HG03025 (cell line): ENCODE results near the gene CCDC60.
"Not testable (repeated sequence)": the region's sequence is repeated elsewhere in the genome, so short reads cannot be mapped to it uniquely, and the experiment has no call there.

ENCODE experiments used
- ATAC-seq: cut with Tn5 transposase; IDR thresholded peaks from one replicate; pipeline ENCODE4 v1.9.1; 2021; ENCODE audit warnings: mild to moderate bottlenecking, moderate library complexity; ENCODE audit not compliant: unreplicated experiment, low FRiP score

Gene CCDC60

DNA sequence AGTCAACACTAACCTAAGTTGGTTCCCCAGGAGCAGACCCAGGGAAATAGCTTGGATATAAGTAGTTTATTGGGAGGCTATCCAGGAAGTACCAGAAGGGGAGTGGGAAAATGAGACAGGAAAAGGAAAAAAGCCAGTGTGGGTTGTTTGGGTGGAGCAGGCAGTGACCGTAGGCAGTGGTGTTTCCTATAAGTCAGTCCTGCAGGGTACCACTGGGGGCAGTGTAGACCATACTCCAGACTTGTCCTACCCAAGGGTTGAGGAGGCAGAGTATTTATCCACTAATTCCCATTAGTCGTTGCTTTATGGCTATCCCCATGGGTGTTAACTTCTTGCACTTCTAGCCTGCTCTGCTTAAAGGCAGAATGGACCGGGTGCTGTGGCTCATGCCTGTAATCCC lies 6.4 kb upstream of the CCDC60 start:
- no peak for ATAC-seq

DNA sequence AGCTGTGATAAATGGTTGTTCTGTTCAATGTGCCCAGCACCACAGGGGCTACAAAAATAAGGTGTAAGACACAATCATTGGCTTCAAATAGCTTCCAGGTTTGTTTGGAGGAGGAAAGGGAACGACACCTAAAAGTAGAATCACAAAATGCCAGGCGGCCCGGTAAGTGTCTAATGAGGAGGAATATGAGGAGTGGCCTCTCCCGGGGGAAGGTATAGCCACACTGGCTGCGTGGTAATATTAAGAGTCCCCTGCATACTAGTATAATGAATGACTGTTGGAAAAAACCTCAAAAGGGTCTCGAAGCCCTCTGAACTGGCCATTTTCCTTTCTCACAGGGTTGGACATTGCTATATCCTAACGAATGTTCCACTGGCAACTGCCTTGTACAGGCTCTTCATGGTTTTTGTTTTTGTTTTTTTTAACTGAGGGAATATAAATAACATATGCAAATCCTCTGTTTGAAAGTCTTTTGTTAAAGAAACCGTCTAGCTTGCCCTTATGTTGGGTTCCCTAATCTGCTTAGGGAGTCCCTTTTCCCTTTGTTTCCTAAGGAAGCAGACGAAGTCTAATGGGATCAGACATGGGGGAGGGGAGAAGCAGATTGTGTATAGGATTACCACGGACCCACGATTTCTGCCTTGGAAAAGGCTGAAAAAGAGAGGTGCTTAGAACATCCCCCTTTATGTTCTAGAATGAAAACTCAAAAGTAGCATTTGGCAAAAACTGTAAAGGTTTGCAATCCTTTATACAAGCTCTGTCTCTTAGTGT lies 4.2 kb downstream of the CCDC60 start:
- no peak for ATAC-seq

DNA sequence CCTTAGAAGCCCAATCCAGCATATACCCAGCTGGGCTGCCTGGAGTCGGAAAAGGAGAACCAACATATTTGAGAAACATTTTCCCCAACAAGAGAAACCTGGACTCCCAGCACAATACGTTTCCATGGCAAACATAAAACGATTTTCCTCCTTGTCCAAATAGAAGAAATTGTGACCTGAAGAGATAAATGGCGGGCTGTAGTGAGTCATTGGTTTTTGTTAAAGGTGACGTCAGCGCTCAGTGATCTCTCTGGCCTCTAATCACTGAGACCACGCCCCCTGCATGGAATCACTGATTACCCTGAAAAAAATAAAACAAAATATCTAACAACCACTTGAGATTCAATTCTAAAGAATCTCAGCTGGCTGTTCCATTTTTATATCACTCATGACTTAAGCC lies 6.0 kb downstream of the CCDC60 start:
- ATAC-seq, result no peak

DNA sequence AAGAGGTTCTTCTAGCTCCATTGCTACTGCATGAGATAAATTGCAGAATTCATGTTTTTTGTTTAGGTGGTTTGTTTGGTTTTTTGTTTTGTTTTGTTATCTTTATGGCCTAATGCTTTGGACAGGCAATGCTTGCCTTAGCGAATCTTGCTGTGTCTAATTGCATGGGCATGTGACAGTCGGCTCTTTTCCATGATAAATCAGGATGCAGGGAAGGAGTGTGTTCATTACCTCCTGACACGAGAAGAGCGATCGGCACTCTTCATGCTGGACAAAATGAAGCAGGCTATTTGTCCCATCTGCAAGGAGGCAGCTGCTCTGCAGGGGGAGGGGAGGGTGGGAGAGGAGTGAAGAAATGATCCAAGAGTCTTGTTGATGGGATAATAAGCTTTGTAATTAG lies 6.5 kb downstream of the CCDC60 start:
- no peak for ATAC-seq

DNA sequence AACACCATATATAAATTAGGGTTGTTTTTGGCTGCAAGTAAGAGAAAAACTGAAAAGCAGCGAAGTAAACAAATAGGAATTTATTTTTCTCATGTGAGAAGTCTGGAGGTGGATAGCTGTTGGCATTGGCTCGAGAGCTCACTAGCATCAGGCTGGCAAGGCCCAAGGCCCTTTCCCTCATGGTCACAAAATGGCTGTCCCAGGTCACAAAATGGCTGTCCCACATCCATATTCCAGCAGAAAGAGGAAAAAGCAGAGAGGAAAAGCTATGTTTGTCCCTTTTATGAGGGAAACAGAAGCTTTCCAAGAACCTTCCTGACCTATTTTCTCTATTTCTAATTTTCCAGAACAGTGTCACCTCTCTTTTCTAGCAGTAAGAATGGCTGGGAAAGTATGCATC lies 7.5 kb downstream of the CCDC60 start:
- ATAC-seq, result no peak

DNA sequence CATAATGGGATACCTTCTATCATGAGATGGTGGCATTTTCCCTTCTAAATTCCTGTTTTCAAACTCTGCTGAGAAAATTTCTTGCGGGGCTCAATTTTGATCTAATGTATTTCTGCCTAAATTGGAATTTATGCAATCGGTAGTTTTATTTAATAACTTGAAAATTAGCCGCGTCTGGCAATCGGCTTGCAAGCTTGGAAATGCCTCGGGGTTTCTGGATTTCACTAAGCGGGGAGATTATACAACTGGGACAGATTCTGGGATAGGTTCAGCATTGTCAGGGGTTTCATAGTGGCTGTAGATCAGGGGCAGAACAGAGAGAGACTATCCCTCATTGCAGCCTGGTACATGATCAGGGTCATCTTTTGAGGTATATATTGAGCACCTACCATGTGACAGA lies 8.6 kb downstream of the CCDC60 start:
- ATAC-seq, result no peak

DNA sequence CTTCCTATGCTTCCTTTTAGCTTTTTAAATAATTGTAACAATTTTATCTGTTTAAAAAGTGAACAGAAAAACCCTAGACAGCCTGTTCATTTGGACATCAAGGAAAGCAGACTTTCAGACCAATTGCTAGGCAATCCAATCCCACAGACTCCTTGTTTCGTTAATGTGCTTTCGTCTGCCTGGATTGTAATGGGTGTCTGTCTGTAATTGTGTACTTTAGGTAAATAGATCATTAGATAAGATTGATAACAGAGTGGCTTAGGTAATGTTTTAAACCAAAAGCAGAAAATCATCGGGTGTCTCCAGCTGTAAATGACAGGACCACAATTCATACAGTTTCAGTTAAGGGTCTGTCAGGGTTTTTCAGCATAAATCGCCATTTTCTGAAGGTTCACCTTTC lies 19.6 kb downstream of the CCDC60 start:
- no peak for ATAC-seq

DNA sequence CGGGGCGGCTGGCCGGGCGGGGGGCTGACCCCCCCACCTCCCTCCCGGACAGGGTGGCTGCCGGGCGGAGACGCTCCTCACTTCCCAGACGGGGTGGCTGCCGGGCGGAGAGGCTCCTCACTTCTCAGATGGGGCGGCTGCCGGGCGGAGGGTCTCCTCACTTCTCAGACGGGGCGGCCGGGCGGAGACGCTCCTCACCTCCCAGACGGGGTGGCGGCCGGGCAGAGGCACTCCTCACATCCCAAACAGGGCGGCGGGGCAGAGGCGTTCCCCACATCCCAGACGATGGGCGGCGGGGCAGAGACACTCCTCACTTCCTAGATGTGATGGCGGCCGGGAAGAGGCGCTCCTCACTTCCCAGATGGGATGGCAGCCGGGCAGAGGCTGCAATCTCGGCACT lies 25.8 kb downstream of the CCDC60 start:
- ATAC-seq, result not testable (repeated sequence)

DNA sequence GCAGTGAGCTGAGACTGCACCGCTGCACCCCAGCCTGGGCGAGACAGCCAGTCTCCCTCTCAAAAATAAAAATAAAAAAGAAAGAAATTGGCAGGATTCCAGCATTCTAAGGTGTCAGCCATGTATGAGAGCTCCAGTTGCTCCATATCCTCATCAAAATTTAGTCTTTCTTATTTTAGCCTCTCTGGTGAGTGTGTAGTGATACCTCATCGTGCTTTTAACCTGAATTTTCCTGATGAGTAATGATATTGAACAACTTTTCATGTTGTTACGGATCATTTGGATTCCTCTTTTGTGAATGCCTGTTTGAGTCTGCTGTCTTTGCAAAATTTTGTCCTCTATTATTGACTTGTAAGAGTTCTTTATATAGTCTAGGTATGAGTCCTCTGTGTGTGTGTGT lies 28.5 kb downstream of the CCDC60 start:
- ATAC-seq, result no peak

DNA sequence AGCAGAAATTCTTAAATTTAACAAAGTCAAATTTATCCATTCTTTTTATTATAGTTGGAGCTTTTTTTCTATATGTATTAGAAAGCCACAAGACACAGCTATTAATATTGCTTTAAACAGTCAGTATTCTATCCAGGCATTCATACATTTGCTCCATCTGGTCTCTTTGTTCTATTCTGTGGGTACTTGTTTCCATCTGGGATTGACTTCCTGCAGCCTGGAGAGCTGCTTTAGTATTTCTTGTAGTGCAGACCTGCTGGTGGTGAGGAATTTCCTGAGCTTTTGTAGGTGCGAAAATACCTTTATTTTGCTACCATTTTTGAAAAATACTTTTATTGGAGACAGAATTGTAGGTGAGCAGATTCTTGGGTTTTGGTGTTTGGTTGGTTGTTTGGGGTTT lies 29.0 kb downstream of the CCDC60 start:
- ATAC-seq, result no peak

DNA sequence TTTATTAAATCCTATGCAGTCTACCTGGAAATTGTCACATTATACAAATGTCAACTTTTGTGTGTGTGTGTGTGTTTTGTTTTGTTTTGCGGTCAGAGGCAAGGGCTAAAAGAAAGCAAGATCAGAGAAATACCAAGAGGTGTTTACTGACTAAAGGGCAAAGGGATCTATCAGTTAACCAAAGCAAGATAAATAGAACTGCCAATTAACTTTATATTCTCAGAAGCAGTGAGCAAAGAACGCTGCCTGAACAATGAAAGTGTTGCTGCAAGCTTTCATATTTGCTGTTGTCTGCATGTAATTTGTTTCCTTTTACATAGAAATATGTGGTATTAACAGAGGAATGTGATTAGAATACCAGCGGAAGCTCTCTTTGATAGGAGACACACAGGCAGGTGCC lies 30.9 kb downstream of the CCDC60 start:
- no peak for ATAC-seq

DNA sequence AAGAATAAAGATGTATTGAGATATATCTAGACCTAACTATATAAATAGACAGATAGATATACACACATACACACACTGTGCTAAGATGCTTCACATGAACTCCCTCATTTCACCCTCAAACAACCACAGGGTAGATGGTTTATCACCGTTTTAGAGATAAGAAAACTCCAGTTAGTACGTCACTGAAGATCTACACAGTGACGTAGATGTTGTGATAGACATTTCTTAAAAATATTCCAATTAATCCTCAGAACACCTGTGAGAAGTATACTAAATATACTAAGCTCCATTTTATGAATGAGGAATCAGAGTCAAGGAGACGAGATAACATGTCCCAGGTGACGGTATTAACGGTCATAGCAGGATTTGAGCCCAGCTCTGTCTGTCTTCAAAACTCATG lies 31.5 kb downstream of the CCDC60 start:
- ATAC-seq, result no peak

DNA sequence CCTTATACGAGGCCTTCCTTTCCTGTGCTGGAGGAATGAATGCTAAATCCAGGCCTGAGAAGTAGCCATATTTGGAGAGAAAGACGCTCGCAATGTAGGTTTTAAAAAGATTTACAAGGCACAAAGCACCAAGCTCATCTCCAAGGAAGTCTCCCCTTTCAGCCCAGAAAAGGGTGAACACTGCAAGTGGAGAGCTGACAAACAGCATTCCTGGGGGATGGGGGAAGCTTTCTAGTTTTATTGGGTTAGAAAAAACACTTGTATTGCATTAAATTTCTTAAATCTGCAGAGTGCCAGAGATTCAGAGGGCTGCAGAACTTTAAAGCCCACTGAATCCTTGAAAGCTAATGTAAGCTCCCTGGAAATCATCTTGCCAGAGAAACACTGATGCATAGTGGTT lies 34.6 kb downstream of the CCDC60 start:
- ATAC-seq, result no peak

DNA sequence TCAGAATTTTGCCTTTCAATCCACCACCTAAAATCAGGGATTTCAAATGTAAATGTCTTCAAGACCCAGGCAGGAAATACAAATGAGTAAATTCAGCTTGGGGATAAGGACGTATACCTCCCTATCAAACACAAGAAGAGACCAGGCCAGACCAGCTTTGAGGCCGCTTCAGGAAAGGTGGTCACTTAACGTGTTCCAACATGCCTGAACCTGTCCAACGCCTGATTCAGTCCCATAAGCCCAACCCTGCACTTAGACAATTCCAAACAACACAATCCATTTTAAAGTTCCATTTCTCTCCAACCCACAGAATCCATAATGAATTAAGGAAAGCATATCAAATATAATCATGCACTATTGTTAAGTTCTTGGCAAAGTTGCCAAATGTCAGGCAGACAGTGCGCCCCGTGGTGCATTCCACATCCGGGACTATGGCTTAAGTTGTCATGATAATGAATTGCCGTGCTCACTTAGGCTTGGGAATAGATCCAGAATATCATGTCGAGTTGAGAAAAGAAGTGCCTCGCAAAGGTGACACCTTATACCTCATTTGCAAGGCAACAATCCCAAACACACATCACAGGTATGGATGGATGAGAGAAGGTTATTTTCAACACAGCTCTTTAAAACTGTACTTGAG lies 35.5 kb downstream of the CCDC60 start:
- no peak for ATAC-seq

DNA sequence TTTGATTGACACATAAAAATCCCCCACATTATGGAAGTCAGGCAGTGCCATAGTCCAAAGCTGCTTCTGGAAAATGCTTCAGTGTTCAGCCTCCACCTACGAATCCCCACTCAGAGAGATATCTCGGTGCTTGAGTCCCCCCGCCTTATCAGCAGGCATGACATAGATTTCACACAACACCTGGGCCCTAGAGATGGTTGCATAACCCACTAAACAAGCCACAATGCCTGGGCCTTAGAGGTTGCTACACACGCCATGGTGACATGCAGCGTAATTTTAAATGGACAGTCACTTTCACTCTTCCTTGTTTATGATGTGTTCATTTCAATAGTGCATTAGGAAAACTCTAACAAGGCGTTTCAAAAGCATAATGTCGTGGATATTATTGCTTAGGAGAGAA lies 38.0 kb downstream of the CCDC60 start:
- ATAC-seq, result no peak

DNA sequence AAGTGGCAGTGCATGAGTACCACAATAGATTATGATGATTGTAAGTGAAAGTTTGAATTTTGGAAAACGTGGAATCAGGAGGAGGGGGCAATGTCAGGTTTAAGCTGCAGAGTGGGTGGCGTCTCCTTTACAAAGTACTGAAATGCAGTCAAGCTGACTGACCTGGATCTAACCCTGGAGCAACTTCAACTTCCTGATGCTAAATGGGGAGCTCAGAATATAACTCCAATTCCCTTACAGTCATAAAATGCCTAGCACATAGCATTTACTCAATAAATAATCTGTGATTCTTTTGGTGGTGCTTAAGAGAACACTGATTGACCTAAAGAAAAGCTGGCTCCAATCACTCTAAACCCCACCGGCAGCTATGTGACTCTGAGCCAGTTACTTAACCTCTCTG lies 38.5 kb downstream of the CCDC60 start:
- no peak for ATAC-seq

DNA sequence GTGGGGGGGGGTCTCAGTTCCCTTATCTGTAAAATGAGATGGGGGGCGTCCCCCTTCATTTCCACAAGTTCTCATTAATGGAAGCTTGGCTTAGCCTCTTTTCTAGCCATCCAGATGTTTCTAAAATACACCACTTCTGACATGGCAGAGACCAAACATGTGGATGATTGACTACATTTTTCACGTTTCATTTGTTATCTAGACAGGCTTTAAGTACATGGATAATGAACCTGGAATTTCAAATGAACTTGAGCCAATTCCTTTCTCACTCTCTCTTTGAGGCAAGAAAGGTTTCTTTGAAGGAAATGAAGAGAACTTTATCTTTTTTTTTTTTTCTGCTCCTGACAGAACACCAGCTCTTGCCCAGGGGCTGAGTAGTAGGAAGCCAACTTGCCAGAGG lies 39.1 kb downstream of the CCDC60 start:
- ATAC-seq, result no peak

DNA sequence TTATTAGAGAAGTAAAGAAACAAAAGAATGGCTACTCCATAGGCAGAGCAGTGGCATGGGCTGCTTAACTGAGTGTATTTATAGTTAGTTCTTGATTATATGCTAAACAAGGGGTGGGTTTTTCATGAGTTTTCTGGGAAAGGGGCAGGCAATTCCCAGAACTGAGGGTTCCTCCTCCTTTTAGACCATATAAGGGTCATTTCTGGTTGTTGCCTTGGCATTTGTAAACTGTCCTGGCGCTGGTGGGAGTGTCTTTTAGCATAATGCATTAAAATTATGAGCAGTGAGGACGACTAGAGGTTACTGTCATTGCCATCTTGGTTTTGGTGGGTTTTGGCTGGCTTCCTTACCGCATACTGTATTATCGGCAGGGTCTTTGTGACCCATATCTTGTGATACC lies 40.1 kb downstream of the CCDC60 start:
- no peak for ATAC-seq

DNA sequence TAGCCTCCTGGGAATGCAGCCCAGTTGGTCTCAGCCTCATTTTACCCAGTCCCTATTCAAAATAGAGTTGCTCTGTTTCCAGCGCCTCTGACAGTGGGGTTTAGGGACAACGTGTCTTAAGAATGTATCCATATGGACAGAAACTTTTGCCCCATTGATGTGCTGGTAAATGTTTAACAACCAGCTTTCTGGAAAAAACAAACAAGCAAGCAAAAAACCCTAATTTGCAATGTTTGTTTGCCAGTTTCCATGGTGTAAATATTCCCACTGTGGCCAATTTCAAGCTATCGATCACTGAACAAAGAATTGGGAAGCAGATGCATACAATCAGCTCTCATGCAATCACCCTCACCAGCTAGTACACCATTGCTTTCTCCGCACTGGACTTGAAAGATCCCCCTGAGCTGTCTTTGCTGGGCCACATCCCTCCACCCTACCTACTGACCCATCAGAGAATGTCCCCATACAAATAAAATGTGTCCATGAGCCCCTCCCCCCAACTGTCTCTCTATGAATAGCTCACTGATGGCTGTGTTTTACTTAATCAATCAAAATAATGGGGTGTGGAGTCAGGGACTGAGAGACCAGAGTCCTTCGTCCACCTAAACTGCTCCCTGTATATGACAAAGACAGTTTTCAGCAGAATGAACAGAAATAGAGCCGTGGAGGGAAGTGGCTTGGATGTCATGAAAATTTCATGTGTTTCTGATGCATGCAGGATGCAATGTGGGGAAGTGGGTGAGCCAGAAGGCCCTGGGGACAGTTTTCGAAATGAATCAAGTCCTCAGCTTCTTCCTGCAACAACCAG lies 40.8 kb downstream of the CCDC60 start:
- ATAC-seq, result no peak

DNA sequence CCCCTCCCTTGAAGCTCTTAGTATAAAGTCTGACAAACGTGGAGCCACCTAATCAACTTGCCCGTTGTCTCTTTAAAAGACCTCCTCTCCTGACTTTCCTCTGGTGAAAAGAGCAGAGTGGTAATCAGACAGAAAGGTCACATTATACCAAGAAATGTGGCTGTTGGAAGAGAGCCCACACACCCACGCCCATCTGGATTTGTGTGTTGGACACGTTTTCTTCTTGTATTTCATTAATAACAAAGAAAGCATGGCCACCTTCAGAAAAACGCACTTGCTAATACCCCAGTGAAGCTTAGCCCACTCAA lies 41.3 kb downstream of the CCDC60 start:
- no peak for ATAC-seq

DNA sequence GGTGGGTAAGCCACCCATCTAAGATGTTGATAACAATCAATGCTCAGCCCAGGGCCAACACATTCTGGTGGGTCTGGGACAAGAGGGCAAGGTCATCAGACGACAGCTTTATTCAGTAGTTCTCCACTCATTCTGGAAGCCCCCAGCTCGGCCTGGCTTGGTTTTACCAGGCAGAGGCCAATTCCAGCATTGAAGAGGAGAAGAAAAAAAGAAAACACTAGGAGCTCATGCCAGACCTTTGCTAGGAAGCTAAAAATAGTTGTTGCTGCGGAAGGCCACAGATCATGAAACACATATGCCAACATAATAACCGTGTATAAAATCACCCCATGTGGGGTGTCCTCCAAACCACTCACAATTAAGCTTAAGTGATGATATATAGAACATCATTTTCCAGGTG lies 44.4 kb downstream of the CCDC60 start:
- ATAC-seq, result no peak
